H1 (cell line): ENCODE data around the gene TSPAN5. TPM values are rescaled to one million over a fixed set of nuclear protein-coding genes. Genes with fewer than 3 reads are reported as not detected.

Experiments
- CTCF ChIA-PET: fragments of 300-600 bp; sonication (Branson Sonifier 250); formaldehyde crosslinking; loops from one replicate; lab custom pipeline; 2021; ENCODE audit not compliant: partially characterized antibody; lab: Charles Lee
- POLR2A ChIA-PET: fragments of 300-600 bp; sonication (Branson Sonifier 250); formaldehyde crosslinking; loops from one replicate; lab custom pipeline; 2021; ENCODE audit warnings: inconsistent platforms; ENCODE audit not compliant: partially characterized antibody; lab: Charles Lee
- DNase-seq, 2 experiments: peaks; one replicate each; pipeline versions ENCODE4 v3.0.0 to v3.0.0-alpha.2; 2010 to 2022; ENCODE audit warnings: low spot score in 2 of 2, low read depth in 1 of 2, mixed read lengths in 1 of 2
- FAIRE-seq: peaks from 2 replicates; lab custom pipeline; 2011; peaks lifted over from hg19 to GRCh38; lab: Jason Lieb, UNC
- H2AFZ ChIP-seq: 2 replicates; pipeline ENCODE4 v1.8.1; 2012; ENCODE audit warnings: low read length, inconsistent platforms
- H2AK5ac ChIP-seq: 2 replicates; pipeline ENCODE4 v1.6.1; 2013; ENCODE audit warnings: low read depth, low read length
- H2BK120ac ChIP-seq: replicated peaks from 2 replicates; pipeline ENCODE3; 2013; ENCODE audit warnings: low read depth, low read length, inconsistent platforms
- H2BK12ac ChIP-seq: 2 replicates; pipeline ENCODE4 v1.6.1; 2013; ENCODE audit warnings: low read depth, low read length
- H2BK15ac ChIP-seq: 2 replicates; pipeline ENCODE4 v1.6.1; 2013; ENCODE audit warnings: low read length
- H2BK20ac ChIP-seq: 2 replicates; pipeline ENCODE4 v1.6.1; 2013; ENCODE audit warnings: low read length
- H2BK5ac ChIP-seq: 2 replicates; pipeline ENCODE4 v1.6.1; 2013; ENCODE audit warnings: low read depth, low read length
- H3K14ac ChIP-seq: 2 replicates; pipeline ENCODE4 v1.6.1; 2013; ENCODE audit warnings: inconsistent platforms; ENCODE audit not compliant: insufficient read length
- H3K18ac ChIP-seq: 2 replicates; pipeline ENCODE4 v1.6.1; 2013; ENCODE audit warnings: low read length; ENCODE audit errors: extremely low read depth
- H3K23ac ChIP-seq: 2 replicates; pipeline ENCODE4 v1.6.1; 2013; ENCODE audit warnings: inconsistent platforms; ENCODE audit not compliant: insufficient read length
- H3K23me2 ChIP-seq: 2 replicates; pipeline ENCODE4 v1.6.1; 2013; ENCODE audit warnings: low read depth, low read length
- H3K27ac ChIP-seq: 2 replicates; pipeline ENCODE4 v1.6.1; 2011; ENCODE audit warnings: low read depth, low read length, inconsistent platforms
- H3K27me3 ChIP-seq, 4 experiments: replicated peaks in 1 of 4; 1 replicate in 1 of 4; 2 replicates in 3 of 4; pipeline versions ENCODE4 v1.6.1 to v1.8.1; 2011 to 2013; ENCODE audit warnings: low read length in 3 of 4, mild to moderate bottlenecking in 3 of 4, inconsistent platforms in 2 of 4, mixed read lengths in 2 of 4, moderate library complexity in 1 of 4; ENCODE audit not compliant: control insufficient read depth in 3 of 4, insufficient read depth in 3 of 4; ENCODE audit errors: extremely low read depth in 1 of 4
- H3K36me3 ChIP-seq, 4 experiments: 2 replicates each; pipeline versions ENCODE4 v1.6.1 to v1.8.1; 2011 to 2013; ENCODE audit warnings: mild to moderate bottlenecking in 4 of 4, low read length in 3 of 4, moderate library complexity in 2 of 4, control low read depth in 1 of 4, inconsistent platforms in 1 of 4; ENCODE audit not compliant: insufficient read depth in 4 of 4, control insufficient read depth in 2 of 4
- H3K4ac ChIP-seq: replicated peaks from 2 replicates; pipeline ENCODE3; 2013; ENCODE audit warnings: low read length, low read depth, mixed read lengths, inconsistent platforms; ENCODE audit not compliant: insufficient read length
- H3K4me1 ChIP-seq, 4 experiments: replicated peaks in 1 of 4; 1 replicate in 1 of 4; 2 replicates in 3 of 4; pipeline versions ENCODE4 v1.6.1 to v1.8.1; 2011 to 2013; ENCODE audit warnings: low read length in 3 of 4, inconsistent platforms in 2 of 4, mixed read lengths in 1 of 4; ENCODE audit not compliant: insufficient read depth in 4 of 4, control insufficient read depth in 3 of 4
- H3K4me2 ChIP-seq, 2 experiments: 2 replicates each; pipeline versions ENCODE4 v1.6.1 to v1.8.1; 2011 to 2013; ENCODE audit warnings: low read depth in 2 of 2, low read length in 2 of 2, control low read depth in 1 of 2, inconsistent platforms in 1 of 2, mild to moderate bottlenecking in 1 of 2; ENCODE audit not compliant: insufficient read depth in 1 of 2
- H3K4me3 ChIP-seq, 4 experiments: fragments of 200-600, 300-600 bp in 1 of 4; sonication (generic), shearing (Covaris generic), sonication (Bioruptor Twin) in 1 of 4; 2 replicates each; pipeline versions ENCODE4 v1.5.1 to v1.8.1; 2011 to 2016; ENCODE audit warnings: low read length in 4 of 4, low read depth in 3 of 4, control low read depth in 2 of 4, inconsistent platforms in 2 of 4, mild to moderate bottlenecking in 2 of 4, mixed read lengths in 1 of 4, moderate library complexity in 1 of 4; ENCODE audit not compliant: insufficient read depth in 2 of 4; ENCODE audit errors: extremely low read depth in 1 of 4
- H3K56ac ChIP-seq: replicated peaks from 2 replicates; pipeline ENCODE3; 2013; ENCODE audit warnings: low read depth, mild to moderate bottlenecking, mixed read lengths, low read length, inconsistent platforms; ENCODE audit not compliant: insufficient read length
- H3K79me1 ChIP-seq: 2 replicates; pipeline ENCODE4 v1.6.1; 2013; ENCODE audit warnings: low read depth, low read length, control low read depth
- H3K79me2 ChIP-seq, 2 experiments: 2 replicates each; pipeline versions ENCODE4 v1.6.1 to v1.8.1; 2012 to 2013; ENCODE audit warnings: low read length in 2 of 2, mild to moderate bottlenecking in 2 of 2, inconsistent platforms in 1 of 2; ENCODE audit not compliant: insufficient read depth in 2 of 2, control insufficient read depth in 1 of 2
- H3K9ac ChIP-seq, 4 experiments: replicated peaks in 1 of 4; 1 replicate in 1 of 4; 2 replicates in 3 of 4; pipeline versions ENCODE4 v1.6.1 to v1.8.1; 2011 to 2013; ENCODE audit warnings: low read depth in 3 of 4, low read length in 3 of 4, control low read depth in 2 of 4, mild to moderate bottlenecking in 2 of 4, moderate library complexity in 2 of 4, inconsistent platforms in 1 of 4; ENCODE audit errors: extremely low read depth in 1 of 4
- H3K9me3 ChIP-seq, 2 experiments: 2 replicates each; pipeline versions ENCODE4 v1.6.1 to v1.8.1; 2012 to 2013; ENCODE audit warnings: mild to moderate bottlenecking in 2 of 2, moderate library complexity in 2 of 2, control low read depth in 1 of 2, inconsistent platforms in 1 of 2, low read depth in 1 of 2, low read length in 1 of 2, mixed read lengths in 1 of 2; ENCODE audit not compliant: insufficient read depth in 2 of 2
- H4K20me1 ChIP-seq, 2 experiments: replicated peaks in 1 of 2; 2 replicates each; pipeline versions ENCODE3 to v1.8.1; 2011 to 2013; ENCODE audit warnings: inconsistent platforms in 2 of 2, low read length in 2 of 2, mild to moderate bottlenecking in 1 of 2; ENCODE audit not compliant: insufficient read depth in 2 of 2, control insufficient read depth in 1 of 2
- H4K5ac ChIP-seq: 2 replicates; pipeline ENCODE4 v1.6.1; 2013; ENCODE audit warnings: low read length, low read depth, mixed read lengths, inconsistent platforms; ENCODE audit not compliant: insufficient read length
- H4K8ac ChIP-seq: 2 replicates; pipeline ENCODE4 v1.8.0; 2013; ENCODE audit warnings: mild to moderate bottlenecking, moderate library complexity, low read length, inconsistent platforms; ENCODE audit not compliant: insufficient read depth; ENCODE audit errors: extremely low read depth
- H4K91ac ChIP-seq: replicated peaks from 2 replicates; pipeline ENCODE3; 2013; ENCODE audit warnings: low read length, mixed read lengths, inconsistent platforms; ENCODE audit not compliant: insufficient read length
- CEBPB ChIP-seq: IDR thresholded peaks from 2 replicates; pipeline ENCODE4 v1.6.1; 2012; ENCODE audit warnings: low read depth, low read length
- RAD21 ChIP-seq, 2 experiments: IDR thresholded peaks in 1 of 2; conservative IDR thresholded peaks in 1 of 2; 2 replicates each; pipeline ENCODE4 v1.6.1; 2011; ENCODE audit warnings: low read depth in 2 of 2, low read length in 2 of 2, improper control_type of control experiment in 1 of 2, inconsistent platforms in 1 of 2, mild to moderate bottlenecking in 1 of 2, moderate library complexity in 1 of 2
- WGBS, 2 experiments: shearing (Covaris generic) in 1 of 2; methylation state at CpG; one replicate each; pipeline versions ENCODE4 v1.1.6 to v1.1.7; 2013 to 2015; ENCODE audit warnings: low lambda C conversion rate in 2 of 2, mixed read lengths in 2 of 2, inconsistent platforms in 1 of 2, low coverage in 1 of 2, missing lambda C conversion rate in 1 of 2; ENCODE audit not compliant: insufficient replicate concordance in 2 of 2, insufficient coverage in 1 of 2, insufficient read length in 1 of 2; ENCODE audit errors: extremely low coverage in 1 of 2, missing lambda C conversion rate in 1 of 2; 5-methylcytosine and 5-hydroxymethylcytosine counted together
- polyA plus RNA-seq, 7 experiments: library from polyadenylated mRNA; depleted of rRNA in 3 of 7; stranded (reverse) in 5 of 7; unstranded in 2 of 7; fragments of >200 nt in 5 of 7; fragments of 200-250 nt in 2 of 7; gene quantifications; 1 replicate in 5 of 7; 2 replicates in 1 of 7; 4 replicates in 1 of 7; pipeline versions ENCODE4 v1.2.1 to v1.2.3, GENCODE V29; 2011 to 2013; ENCODE audit warnings: missing spikeins in 2 of 7, mixed read lengths in 2 of 7
- total RNA-seq: library from RNA; stranded (reverse); fragmentation: NEBNext Ultra II Directional; extraction: Animal tissue kit (Norgen Biotek cat#: 25700); gene quantifications from 2 replicates; pipeline ENCODE4 v1.2.1, GENCODE V29; 2021
- TF ChIP-seq, protein P1 (sequence below): IDR thresholded peaks from 2 replicates; pipeline ENCODE4 v1.6.1; 2012; ENCODE audit warnings: inconsistent platforms

The TSPAN5 gene
- total and polyA plus RNA-seq, 2 of the 8 experiments (the other 6 are each of a cell fraction or from before 2014, with no cell fraction given) = 17.6 to 21.2 TPM

DNA sequence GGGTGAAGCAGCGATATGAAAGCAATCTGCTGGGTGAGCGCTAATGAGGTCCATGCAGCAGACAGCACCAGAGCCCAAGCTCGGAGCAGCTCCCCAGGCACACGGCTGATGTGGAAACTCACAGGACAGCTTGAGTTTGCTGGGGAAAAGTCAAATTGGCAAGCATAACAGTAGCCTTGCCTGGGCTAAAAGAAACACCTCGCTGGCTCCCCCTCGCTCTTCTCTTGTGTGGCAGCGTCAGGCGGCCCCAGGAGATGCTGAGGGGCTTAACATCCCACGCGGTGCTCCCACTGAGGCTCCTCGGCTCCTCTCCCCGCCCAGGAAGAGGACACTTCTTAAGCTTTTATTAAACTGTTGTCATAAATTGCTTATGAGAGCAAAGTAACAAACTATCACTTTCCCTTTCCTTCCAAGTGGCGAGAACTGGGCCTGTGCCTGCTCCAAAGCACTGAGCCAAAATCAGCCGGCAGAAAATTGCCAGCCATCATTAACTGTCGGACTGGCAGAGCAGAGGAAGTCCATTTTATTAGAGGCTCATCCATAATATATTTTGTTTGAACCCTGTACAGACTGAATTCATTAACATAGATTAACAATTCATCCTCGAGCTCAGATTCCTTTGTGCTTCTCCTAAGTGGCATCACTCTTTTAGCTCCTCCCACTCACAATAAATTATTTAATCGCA, 111.4 kb downstream of the TSPAN5 start:
- ChIA-PET POLR2A (no interaction called here), CTCF (interaction anchor here (0.7 to 1.4 kb wide), 7 partner anchors 9 to 94 kb away, joined by 3 to 5 read pairs (median 3); no protein-coding TSS in a partner anchor)
- Histone ChIP-seq H2BK20ac (no peak overlapping the region), H3K4me2 (no peak overlapping the region; a peak in 1 of 4 replicates), H4K5ac (no peak overlapping the region), H3K18ac (no peak overlapping the region), H3K9me3 (no peaks in the 10 kb centered on the region), H3K4ac (no peak overlapping the region), H3K56ac (no peak overlapping the region), H2AK5ac (no peak overlapping the region), H3K23ac (no peak overlapping the region), H4K91ac (no peak overlapping the region), H3K4me1 (peaks cover 0 to 3% (median 0%) of the 10 kb centered on the region in 4 experiments; a peak in 2 of 7 replicates), H3K27ac (0 out of 2 replicates have a peak overlapping the region, but pooled peaks have one; percentile 7), H3K79me2 (no peaks in the 10 kb centered on the region), H3K79me1 (no peaks in the 10 kb centered on the region), H2AFZ (no peak overlapping the region), H3K36me3 (no peaks in the 10 kb centered on the region), H2BK120ac (no peak overlapping the region), H3K9ac (no peak overlapping the region), H3K27me3 (no peaks in the 10 kb centered on the region), H4K8ac (no peak overlapping the region), H2BK12ac (no peak overlapping the region), H3K14ac (peak overlapping the region; percentile 80), H3K4me3 (no peak overlapping the region), H3K23me2 (no peaks in the 10 kb centered on the region), H2BK15ac (no peak overlapping the region), H2BK5ac (0 out of 2 replicates have a peak overlapping the region, but pooled peaks have one; percentile 52), H4K20me1 (no peaks in the 10 kb centered on the region)
- TF ChIP-seq RAD21 (IDR thresholded peaks at IDR 0.05 in 1 of 2, conservative IDR thresholded peaks at IDR 0.05 in 1 of 2; ENCODE audit: low read depth in 2 of 2, low read length in 2 of 2) = peak in 1 of 2 experiments; percentile 20; a peak in 1 of 4 replicates
- TF ChIP-seq, protein P1, sequence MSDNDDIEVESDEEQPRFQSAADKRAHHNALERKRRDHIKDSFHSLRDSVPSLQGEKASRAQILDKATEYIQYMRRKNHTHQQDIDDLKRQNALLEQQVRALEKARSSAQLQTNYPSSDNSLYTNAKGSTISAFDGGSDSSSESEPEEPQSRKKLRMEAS = no peak
- no peak for TF ChIP-seq CEBPB
- WGBS, 2 experiments = 68% methylated on average over 17 of the region's 17 CpGs; no CpG with 5 or more reads in 1 of the 2 experiments
- no peak for FAIRE-seq
- no peak for DNase-seq
